PC-9 (cell line): ENCODE measurements around the gene RAP1GAP2.

Source experiments
- CTCF ChIP-seq: fragments of 200-600 bp; sonication (generic); conservative IDR thresholded peaks from 2 replicates; pipeline ENCODE4 v1.6.1; 2017; ENCODE audit warnings: mixed run types, antibody characterized with exemption, mild to moderate bottlenecking, moderate library complexity
- EZH2 ChIP-seq: fragments of 200-600 bp; sonication (generic); IDR thresholded peaks from 2 replicates; pipeline ENCODE4 v1.8.0; 2017; ENCODE audit warnings: antibody characterized with exemption, low read depth

GRCh38 chr17:2867441-2868424, 71.5 kb downstream of the RAP1GAP2 start:
- no peak for TF ChIP-seq CTCF
- no peak for TF ChIP-seq EZH2
